ENCODE data around the gene TRIM52.
A peak's percentile ranks its signal among the peaks of the same experiment; 100 is the strongest.

Gene TRIM52

DNA sequence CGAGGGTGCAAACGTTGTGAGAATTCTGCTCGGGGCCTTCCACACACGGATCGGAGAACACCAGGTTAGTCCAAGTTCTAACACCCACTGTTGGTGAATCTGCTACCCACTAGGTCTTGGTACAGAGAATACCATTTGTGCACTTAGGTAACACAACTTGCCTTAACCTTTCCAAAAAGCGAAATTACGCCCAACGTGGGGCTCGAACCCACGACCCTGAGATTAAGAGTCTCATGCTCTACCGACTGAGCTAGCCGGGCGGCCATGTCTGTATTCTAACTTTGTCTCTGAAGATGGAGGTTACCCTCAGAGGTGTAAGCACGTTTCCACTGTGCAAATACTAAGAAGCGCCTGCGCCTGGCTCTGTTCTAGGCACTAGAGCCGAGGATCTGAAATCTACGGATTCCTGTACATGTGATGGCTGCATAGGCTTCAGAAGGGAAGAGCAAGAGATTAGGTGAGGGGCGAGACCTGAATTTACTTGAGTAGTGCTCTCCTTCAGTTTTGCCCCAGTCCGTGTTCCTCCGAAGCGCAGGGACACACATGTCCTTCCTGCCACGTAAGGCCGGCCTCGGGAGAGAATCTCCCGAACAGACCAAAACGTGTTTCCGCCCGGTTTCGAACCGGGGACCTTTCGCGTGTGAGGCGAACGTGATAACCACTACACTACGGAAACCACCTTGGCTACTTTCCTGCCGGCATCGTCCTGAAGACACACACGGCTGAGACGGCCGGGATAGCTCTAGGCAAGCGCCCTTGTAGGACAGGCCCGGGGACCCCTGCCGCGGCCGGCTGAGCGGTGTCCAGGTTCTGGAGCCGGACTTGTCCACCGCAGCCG, 38.9 kb downstream of the TRIM52 start (continued):
- TF ChIP-seq, protein P1, sequence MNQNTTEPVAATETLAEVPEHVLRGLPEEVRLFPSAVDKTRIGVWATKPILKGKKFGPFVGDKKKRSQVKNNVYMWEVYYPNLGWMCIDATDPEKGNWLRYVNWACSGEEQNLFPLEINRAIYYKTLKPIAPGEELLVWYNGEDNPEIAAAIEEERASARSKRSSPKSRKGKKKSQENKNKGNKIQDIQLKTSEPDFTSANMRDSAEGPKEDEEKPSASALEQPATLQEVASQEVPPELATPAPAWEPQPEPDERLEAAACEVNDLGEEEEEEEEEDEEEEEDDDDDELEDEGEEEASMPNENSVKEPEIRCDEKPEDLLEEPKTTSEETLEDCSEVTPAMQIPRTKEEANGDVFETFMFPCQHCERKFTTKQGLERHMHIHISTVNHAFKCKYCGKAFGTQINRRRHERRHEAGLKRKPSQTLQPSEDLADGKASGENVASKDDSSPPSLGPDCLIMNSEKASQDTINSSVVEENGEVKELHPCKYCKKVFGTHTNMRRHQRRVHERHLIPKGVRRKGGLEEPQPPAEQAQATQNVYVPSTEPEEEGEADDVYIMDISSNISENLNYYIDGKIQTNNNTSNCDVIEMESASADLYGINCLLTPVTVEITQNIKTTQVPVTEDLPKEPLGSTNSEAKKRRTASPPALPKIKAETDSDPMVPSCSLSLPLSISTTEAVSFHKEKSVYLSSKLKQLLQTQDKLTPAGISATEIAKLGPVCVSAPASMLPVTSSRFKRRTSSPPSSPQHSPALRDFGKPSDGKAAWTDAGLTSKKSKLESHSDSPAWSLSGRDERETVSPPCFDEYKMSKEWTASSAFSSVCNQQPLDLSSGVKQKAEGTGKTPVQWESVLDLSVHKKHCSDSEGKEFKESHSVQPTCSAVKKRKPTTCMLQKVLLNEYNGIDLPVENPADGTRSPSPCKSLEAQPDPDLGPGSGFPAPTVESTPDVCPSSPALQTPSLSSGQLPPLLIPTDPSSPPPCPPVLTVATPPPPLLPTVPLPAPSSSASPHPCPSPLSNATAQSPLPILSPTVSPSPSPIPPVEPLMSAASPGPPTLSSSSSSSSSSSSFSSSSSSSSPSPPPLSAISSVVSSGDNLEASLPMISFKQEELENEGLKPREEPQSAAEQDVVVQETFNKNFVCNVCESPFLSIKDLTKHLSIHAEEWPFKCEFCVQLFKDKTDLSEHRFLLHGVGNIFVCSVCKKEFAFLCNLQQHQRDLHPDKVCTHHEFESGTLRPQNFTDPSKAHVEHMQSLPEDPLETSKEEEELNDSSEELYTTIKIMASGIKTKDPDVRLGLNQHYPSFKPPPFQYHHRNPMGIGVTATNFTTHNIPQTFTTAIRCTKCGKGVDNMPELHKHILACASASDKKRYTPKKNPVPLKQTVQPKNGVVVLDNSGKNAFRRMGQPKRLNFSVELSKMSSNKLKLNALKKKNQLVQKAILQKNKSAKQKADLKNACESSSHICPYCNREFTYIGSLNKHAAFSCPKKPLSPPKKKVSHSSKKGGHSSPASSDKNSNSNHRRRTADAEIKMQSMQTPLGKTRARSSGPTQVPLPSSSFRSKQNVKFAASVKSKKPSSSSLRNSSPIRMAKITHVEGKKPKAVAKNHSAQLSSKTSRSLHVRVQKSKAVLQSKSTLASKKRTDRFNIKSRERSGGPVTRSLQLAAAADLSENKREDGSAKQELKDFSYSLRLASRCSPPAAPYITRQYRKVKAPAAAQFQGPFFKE (tag by site-specific recombination; IDR thresholded peaks at IDR 0.05; ENCODE audit: borderline replicate concordance), result peak; percentile 20; the same call in 1 of the 2 replicates
- TF ChIP-seq ZNF488 (tag by site-specific recombination; IDR thresholded peaks at IDR 0.05) (no peak), ZNF354C (tag by site-specific recombination; IDR thresholded peaks at IDR 0.05; ENCODE audit: borderline replicate concordance, low read depth) (no peak), OSR2 (tag by site-specific recombination; IDR thresholded peaks at IDR 0.05) (no peak), ZNF184 (tag by site-specific recombination; IDR thresholded peaks at IDR 0.05) (peak; percentile 73), ZBTB44 (tag by site-specific recombination; IDR thresholded peaks at IDR 0.05) (peak; percentile 54; the same call in 1 of the 2 replicates), HOXD13 (CRISPR knock-in tag; IDR thresholded peaks at IDR 0.05; ENCODE audit: borderline replicate concordance) (no peak), ZNF792 (tag by site-specific recombination; IDR thresholded peaks at IDR 0.05) (peak; percentile 59; the same call in 1 of the 2 replicates), TCF7L2 (IDR thresholded peaks at IDR 0.05; ENCODE audit: borderline replicate concordance, low read depth, low read length) (no peak), MEIS1 (CRISPR knock-in tag; IDR thresholded peaks at IDR 0.05; ENCODE audit: borderline replicate concordance) (no peak), ZBTB1 (tag by site-specific recombination; IDR thresholded peaks at IDR 0.05) (no peak), ZNF404 (tag by site-specific recombination; IDR thresholded peaks at IDR 0.05) (no peak), SCRT2 (tag by site-specific recombination; IDR thresholded peaks at IDR 0.05) (no peak; the same call in 1 of the 2 replicates), ZNF175 (tag by site-specific recombination; IDR thresholded peaks at IDR 0.05) (no peak), ZNF121 (tag by site-specific recombination; IDR thresholded peaks at IDR 0.05) (peak; percentile 66; the same call in 1 of the 2 replicates), ZNF292 (tag by site-specific recombination; IDR thresholded peaks at IDR 0.05; ENCODE audit: borderline replicate concordance, low read depth) (no peak), KLF9 (tag by site-specific recombination; IDR thresholded peaks at IDR 0.05; ENCODE audit: low read depth) (no peak), ZNF580 (tag by site-specific recombination; IDR thresholded peaks at IDR 0.05) (peak; percentile 85), ZNF600 (tag by site-specific recombination; IDR thresholded peaks at IDR 0.05) (peak; percentile 98), ZNF692 (tag by site-specific recombination; IDR thresholded peaks at IDR 0.05) (peak; percentile 47), ZNF169 (tag by site-specific recombination; IDR thresholded peaks at IDR 0.05) (no peak), ZNF530 (tag by site-specific recombination; IDR thresholded peaks at IDR 0.05; ENCODE audit: low read depth) (no peak), ZNF274 (IDR thresholded peaks at IDR 0.05; ENCODE audit: low read length) (no peak), ZNF274 (tag by site-specific recombination; IDR thresholded peaks at IDR 0.05; ENCODE audit: borderline replicate concordance) (no peak), ZNF146 (tag by site-specific recombination; IDR thresholded peaks at IDR 0.05) (peak; percentile 12), ZSCAN30 (tag by site-specific recombination; IDR thresholded peaks at IDR 0.05) (peak; percentile 81), ZNF16 (tag by site-specific recombination; IDR thresholded peaks at IDR 0.05; ENCODE audit: low read depth) (no peak), ZNF555 (tag by site-specific recombination; conservative IDR thresholded peaks at IDR 0.05) (no peak), ZNF660 (tag by site-specific recombination; IDR thresholded peaks at IDR 0.05) (peak; percentile 84), BCL11A (tag by site-specific recombination; IDR thresholded peaks at IDR 0.05; ENCODE audit: low read depth) (peak; percentile 91)
